Retinal pigment epithelial cell (primary cell): ENCODE results near the gene C1orf74.
A peak's percentile ranks its signal among the peaks of the same experiment; 100 is the strongest.

Experiments
- DNase-seq: peaks from one replicate; pipeline ENCODE4 v3.0.0-alpha.2; 2010; ENCODE audit warnings: low read depth
- H3K4me3 ChIP-seq: 2 replicates; pipeline ENCODE4 v1.5.1; 2011; ENCODE audit warnings: mild to moderate bottlenecking, low read length, control low read depth, moderate library complexity
- TF ChIP-seq, protein P1 (sequence below): conservative IDR thresholded peaks from 2 replicates; pipeline ENCODE4 v1.5.1; 2011; ENCODE audit warnings: low read depth, low read length, control low read depth, inconsistent platforms

The C1orf74 gene

DNA sequence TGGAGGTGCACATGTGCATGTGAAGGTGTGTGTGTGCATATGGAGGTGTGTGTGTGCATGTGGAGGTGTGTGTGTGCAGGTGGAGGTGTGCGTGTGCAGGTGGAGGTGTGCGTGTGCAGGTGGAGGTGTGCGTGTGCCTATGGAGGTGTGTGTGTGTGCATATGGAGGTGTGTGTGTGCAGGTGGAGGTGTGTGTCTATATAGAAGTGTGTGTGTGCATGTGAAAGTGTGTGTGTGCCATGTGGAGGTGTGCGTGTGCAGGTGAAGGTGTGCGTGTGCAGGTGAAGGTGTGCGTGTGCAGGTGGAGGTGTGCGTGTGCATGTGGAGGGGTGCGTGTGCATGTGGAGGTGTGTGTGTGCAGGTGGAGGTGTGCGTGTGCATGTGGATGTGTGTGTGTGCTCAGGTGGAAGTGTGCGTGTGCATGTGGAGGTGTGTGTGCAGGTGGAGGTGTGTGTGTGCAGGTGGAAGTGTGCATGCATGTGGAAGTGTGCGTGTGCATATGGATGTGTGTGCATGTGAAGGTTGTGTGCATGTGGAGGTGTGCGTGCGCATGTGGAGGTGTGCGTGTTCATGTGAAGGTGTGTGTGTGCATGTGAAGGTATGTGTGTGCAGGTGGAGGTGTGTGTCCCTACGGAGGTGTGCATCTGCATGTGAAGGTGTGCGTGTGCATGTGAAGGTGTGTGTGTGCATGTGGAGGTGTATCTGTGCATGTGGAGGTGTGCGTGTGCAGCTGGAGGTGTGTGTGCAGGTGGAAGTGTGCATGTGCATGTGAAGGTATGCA is 13.5 kb downstream of the C1orf74 start:
- no peak overlapping the region for H3K4me3 ChIP-seq
- DNase-seq, result no peak
- TF ChIP-seq, protein P1, sequence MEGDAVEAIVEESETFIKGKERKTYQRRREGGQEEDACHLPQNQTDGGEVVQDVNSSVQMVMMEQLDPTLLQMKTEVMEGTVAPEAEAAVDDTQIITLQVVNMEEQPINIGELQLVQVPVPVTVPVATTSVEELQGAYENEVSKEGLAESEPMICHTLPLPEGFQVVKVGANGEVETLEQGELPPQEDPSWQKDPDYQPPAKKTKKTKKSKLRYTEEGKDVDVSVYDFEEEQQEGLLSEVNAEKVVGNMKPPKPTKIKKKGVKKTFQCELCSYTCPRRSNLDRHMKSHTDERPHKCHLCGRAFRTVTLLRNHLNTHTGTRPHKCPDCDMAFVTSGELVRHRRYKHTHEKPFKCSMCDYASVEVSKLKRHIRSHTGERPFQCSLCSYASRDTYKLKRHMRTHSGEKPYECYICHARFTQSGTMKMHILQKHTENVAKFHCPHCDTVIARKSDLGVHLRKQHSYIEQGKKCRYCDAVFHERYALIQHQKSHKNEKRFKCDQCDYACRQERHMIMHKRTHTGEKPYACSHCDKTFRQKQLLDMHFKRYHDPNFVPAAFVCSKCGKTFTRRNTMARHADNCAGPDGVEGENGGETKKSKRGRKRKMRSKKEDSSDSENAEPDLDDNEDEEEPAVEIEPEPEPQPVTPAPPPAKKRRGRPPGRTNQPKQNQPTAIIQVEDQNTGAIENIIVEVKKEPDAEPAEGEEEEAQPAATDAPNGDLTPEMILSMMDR, result no peak

DNA sequence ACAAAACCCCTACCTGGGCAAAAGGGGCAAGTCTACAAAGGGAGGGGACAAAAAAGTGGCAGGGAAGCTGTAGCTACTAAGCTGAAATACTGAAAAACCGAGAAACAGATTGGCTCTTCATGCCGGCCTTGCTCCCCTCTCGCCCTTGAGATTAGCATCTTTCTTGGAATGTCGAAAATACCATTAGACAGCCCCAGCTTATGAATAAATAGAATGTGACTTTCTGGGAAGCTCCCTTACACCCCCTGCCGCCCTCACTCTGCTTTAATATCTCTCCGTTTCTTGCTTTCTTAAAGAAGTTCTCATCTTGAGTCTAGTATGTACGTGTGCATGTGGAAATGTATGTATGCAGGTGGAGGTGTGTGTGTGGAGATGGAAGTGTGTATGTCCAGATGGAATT is 14.4 kb downstream of the C1orf74 start:
- no peak overlapping the region for H3K4me3 ChIP-seq
- no peak for DNase-seq
- TF ChIP-seq, protein P1, result no peak

DNA sequence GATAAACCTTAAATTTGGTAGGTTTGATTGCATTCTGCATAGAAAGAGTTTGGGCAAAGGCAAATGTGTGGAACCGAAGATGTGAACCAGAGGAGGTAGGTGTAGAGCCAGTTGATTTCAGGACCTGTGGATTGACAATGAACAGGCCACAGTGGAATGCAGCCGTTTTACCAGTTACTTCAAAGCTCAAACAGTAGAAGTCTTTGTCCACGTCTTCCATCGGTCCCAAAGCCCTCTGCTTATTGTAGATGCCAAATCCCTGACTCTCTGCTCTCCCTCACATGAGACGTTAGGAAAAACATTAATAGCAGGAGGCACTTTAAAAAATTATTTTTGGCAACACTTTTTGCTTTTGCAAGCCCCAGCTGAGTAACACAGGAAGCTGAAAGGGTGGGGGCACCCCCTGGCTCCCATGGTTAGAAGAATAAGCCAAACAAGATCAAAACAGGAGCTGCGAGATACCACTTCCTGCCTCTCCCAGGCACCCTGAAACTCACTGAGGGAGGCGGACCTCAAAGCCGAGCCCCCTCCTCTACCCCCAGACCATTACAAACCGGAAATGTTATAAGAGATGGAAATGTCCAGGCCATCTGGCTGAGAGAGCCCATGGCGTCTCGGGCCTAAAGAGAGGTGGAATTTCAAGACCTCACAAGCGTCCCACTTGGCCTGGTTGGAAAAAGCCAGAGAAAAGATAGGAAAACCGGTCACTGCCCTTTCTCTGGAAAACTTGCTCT is 15.0 kb downstream of the C1orf74 start:
- H3K4me3 ChIP-seq, result no peak overlapping the region
- TF ChIP-seq, protein P1, result no peak
- DNase-seq, result peak; percentile 22

DNA sequence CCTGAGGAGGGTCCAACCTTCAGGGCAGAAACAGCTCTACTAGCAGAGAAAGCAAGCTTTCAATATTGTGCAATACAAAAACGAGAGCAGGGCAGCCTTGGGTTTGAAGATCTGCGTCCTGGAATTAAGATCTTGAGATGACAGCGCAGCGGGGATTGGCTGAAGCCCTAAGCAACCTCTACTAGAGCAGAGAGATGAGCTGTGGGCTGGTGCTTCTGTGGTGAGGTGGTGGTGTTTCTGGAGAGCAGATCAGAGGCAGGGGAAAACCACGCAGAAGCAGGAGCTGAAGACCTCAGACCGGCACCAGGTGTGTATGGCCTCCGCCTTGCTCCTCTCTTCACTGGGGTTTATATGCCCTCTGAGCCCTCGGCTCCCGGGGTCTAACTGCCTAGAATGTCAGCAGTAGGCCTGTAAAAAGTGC is 16.0 kb downstream of the C1orf74 start:
- TF ChIP-seq, protein P1, result no peak
- DNase-seq, result no peak
- H3K4me3 ChIP-seq, result no peak overlapping the region

DNA sequence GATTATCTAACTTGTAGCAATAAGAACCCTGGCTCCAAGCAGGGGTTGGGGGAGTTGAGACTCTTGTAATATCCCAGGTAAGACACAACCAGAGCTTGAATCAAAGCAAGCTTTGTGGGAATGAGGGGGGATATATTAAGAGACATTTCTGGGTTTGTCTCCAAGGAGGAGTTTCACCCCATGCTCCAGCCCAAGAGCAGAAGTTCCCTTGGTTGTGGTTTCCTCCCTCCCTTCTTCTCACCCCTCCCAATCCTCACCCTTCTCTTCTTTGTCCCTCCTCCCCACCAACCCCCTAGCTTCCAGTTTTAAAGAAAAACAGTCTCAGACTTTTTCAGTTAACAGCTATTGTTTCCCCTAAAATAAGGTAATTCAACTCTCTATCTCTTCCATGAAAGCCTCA is 16.7 kb downstream of the C1orf74 start:
- DNase-seq, result no peak
- TF ChIP-seq, protein P1, result no peak
- H3K4me3 ChIP-seq, result no peak overlapping the region

DNA sequence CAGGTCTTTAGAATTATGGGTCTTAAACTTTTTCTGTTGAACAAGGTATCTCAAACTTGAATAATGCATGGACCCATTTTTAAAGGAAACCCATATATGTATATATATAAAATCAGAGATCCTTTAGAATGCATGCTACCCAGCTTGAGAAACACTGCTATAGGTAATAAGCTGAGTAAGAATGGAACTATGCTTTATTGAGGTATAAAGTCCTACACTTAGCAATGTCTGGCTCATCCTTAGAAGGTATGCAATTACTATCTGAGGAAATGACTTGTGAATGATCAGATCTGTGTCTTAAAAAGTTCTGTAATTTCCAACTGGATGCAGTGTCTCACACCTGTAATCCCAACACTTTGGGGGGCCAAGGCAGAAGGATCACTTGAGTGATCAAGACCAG is 17.3 kb downstream of the C1orf74 start:
- TF ChIP-seq, protein P1, result no peak
- no peak for DNase-seq
- no peak overlapping the region for H3K4me3 ChIP-seq

DNA sequence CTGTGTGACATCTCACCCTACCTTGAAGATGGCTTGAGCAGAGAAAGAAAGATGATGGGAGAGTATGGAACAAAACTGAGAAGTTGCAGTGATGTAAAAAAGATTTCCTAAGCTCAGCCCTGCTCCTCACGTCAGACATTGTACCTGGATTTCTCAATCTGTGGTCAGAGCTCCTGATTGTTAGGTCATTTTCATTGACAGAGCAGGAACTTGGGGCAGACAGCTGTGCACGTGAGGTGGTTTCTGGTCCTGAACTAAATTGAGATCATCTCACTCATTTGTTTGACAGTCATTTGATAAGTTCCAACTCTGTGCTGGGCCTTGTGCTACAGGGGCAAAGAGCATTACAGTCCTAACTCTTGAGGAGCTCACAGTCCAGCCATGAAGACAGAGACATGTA is 18.3 kb downstream of the C1orf74 start:
- no peak overlapping the region for H3K4me3 ChIP-seq
- TF ChIP-seq, protein P1, result no peak
- no peak for DNase-seq
